OCI-LY3 (cell line): ENCODE data around the gene DYRK1A.

Experiments used
- CTCF ChIP-seq: fragments of 200-600, 300-600 bp; sonication (generic); IDR thresholded peaks from 2 replicates; pipeline ENCODE4 v1.5.1; 2014; ENCODE audit warnings: antibody characterized with exemption, low read length, low read depth
- EZH2phosphoT487 ChIP-seq: fragments of 200-600 bp; shearing (Covaris generic); IDR thresholded peaks from 2 replicates; pipeline ENCODE4 v1.6.1; 2018; ENCODE audit warnings: antibody characterized with exemption, mixed run types, low read depth

GRCh38 chr21:37564924-37565529, 198.5 kb downstream of the DYRK1A start:
- TF ChIP-seq EZH2phosphoT487 (no peak), CTCF (no peak)
